CD4-positive, alpha-beta T cell treated with Interleukin-15 for 1 hour (primary cell): ENCODE measurements around the gene CEP120.
"Not testable (repeated sequence)": the region's sequence is repeated elsewhere in the genome, so short reads cannot be mapped to it uniquely, and the experiment has no call there.

Source experiments
- DNase-seq: peaks from one replicate; pipeline ENCODE4 v3.0.0-alpha.2; 2020

Gene CEP120

DNA sequence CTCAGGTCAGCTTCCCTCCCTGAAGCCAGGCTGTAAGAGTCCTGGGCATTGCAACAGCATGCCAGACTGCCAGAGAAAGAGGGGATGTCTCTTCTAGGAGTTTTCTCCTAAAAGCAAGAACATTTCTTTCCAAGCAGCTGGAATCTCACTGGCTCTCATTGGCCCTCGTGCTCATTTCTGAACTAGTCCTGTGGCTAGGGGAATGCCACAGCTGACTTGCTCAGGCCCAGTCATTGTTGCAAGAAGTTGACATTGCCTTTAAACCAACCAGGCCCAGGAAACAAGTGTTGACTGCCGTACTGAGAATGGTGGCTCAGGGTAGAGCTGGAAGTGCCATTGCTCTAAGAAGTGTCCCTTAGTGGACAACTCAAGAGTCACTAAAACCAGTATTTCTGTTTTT is 15.0 kb upstream of the CEP120 start:
- DNase-seq = no peak

DNA sequence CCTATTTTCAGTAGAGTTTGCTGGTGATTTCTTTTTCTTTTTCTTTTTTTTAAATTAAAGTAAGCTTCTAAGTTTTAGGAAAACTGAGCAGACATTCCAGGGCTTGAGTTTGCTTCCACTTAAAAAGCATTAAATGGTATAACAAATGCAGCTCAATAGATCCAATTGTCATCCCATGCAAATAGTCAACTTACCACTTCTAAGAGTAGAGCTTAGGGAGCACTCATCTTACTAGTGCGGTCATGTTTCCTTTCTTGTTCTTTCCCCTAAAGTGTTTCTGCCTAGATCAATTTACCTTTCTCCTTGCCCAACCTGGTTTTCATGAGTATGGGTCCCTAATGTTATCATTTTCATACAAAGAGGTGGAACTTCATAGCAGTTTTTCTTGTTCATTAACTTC is 13.0 kb upstream of the CEP120 start:
- DNase-seq = no peak

DNA sequence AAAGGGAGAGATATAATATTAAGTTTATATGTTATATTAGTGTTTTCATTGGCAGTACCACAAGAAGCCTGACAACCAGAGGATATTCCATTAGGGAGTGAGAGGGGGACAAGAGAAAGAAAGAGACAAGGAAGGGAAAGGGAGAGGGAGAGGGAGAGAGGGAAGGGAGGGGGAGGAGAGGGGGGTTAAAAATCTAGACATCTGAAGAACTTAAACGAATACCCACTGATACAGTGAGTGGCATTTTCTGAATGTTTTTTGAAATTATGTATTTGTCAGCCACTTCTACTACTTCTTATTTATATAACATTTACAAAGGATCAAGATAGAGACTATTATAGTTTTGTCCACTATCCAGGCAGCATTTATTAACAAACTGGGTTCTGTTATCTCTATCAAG is 11.6 kb upstream of the CEP120 start:
- DNase-seq = no peak

DNA sequence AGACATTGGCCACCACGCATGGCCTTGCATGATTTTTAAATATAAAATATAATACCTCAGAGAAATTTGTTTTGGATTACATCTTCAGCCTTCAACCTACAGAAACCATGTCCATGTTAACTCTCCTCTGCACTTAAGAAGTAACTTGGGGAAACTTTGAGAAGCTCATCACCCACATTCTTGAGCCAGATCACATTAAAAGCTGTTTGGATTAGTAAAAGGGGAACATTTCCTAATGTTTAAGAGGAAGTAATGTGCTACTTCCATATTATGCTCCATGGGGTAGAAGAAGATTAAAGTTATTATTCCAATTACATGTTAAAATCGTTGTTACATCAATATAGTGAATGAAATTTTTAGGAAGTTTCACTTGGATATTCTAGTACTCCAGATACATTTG is 10.4 kb upstream of the CEP120 start:
- DNase-seq = no peak

DNA sequence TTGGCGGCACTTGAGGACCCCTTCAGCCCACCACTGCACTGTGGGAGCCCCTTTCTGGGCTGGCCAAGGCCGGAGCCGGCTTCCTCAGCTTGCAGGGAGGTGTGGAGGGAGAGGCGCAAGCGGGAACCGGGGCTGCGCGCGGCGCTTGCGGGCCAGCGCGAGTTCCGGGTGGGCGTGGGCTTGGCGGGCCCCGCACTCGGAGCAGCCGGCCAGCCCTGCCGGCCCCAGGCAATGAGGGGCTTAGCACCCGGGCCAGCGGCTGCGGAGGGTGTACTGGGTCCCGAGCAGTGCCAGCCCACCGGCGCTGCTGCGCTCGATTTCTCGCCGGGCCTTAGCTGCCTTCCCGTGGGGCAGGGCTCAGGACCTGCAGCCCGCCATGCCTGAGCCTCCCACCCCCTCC is 7.2 kb upstream of the CEP120 start:
- not testable (repeated sequence) for DNase-seq

DNA sequence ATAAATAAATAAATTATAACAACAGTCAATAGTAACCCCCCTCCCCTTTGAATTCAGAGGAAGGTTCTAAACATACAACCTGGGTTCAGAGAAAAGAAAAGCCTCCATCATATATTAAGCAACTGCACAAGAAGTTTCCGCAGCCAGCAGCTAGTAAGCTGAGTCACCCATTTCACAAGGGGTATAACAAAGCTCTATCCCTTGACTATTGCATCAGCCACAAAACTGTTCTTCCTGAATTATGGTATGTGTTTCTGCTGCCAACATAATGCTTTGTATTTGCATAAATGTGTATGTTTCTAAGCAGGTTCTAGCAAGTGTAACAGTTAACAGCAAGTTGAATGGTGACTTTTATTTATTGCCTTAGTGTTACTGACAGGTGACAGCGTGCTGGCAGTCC is 6.8 kb upstream of the CEP120 start:
- DNase-seq = peak; percentile 46

DNA sequence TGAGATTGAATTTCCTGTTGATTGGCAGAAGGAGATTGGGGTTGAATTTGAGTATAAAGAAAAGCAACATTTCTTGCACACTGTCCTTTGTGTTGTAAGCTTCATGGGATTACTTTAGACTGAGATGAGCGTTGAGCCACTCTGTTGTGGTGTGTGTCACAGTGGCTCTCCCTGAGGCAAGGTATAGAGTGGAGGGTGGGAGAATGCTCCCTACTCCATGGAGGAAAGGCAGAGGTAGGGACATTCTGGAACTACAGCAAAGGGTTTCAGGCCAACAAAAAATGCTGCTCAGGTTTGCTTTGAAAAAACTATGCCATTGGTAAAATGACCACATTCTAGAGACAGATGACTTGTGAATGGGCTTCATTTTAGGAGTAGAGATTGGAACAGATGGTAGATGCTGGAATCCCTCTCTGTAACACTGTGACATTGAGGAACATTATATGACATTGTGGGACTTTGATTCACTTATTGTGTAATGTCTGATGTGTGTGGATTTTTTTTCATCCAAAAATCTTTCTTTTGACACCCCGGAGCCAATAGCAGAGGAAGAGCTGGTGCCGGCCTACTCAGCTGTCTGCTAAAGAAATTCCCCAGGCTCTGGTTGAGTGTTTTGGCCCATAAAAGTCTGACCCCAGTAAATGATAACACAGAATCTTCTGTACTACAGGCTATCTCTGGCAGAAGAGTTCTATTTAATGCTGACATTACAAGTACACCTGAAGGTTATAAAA is 6.2 kb upstream of the CEP120 start:
- DNase-seq = no peak

DNA sequence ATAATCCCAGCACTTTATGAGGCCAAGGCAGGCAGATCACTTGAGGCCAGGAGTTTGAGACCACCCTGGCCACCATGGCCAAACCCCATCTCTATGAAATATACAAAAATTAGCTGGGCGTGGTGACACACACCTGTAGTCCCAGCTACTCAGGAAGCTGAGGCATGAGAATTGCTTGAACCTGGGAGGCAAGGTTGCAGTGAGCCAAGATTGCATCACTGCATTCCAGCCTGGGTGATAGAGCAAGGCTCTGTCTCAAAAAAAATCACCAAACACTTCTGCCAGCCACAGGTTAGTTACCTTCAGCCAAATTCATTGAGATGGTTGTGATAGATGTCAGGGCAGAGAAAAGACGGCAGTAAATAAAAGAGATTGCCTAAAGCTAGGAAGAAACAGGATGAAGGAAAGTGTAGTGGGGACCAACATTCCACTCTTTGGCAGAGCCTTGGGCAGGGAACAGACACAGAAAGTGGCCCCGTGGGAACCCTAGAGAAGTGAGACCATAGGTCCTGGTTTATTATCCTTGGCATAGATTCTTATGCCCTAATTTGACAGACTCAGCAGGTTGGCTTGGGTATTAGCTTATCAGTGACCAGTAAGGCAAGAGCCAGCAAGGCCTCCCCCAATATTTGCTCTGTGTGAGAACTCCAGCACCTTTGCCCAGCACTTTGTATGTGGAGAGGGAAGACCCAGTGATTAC is 5.5 kb upstream of the CEP120 start:
- DNase-seq = no peak

DNA sequence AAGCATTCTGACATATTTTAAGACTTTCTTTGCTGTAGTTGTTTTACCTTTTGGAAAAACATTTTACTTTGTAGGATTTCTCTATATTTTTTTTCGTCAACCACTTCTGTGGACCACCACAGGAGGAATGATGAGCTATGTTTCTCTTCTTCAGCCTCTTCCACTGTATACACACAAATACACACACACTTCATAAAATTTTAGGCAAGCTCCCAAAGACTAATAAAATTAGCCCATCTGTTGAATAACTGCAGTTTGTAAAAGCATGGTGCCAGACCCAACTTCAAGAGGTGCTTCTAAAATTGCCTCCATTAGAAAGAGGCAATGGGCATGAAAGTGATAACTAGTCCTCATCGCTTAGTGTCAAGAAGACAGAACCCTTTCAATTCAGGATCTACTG is 4.1 kb upstream of the CEP120 start:
- no peak for DNase-seq

DNA sequence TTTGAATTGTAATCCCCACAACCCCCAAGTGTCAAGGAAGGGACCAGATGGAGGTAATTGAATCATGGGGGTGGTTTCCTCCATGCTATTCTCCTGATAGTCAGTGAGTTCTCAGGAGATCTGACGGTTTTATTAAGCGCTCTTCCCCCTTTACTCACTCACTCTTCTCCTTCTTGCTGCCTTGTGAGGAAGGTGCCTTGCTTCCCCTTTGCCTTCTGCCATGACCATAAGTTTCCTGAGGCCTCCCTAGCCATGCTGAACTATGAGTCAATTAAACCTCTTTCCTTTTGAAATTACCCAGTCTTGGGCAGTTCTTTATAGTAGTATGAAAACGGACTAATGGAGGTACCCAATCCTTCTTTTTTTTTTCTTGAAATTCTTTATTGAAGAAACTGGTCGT is 2.2 kb upstream of the CEP120 start:
- no peak for DNase-seq

DNA sequence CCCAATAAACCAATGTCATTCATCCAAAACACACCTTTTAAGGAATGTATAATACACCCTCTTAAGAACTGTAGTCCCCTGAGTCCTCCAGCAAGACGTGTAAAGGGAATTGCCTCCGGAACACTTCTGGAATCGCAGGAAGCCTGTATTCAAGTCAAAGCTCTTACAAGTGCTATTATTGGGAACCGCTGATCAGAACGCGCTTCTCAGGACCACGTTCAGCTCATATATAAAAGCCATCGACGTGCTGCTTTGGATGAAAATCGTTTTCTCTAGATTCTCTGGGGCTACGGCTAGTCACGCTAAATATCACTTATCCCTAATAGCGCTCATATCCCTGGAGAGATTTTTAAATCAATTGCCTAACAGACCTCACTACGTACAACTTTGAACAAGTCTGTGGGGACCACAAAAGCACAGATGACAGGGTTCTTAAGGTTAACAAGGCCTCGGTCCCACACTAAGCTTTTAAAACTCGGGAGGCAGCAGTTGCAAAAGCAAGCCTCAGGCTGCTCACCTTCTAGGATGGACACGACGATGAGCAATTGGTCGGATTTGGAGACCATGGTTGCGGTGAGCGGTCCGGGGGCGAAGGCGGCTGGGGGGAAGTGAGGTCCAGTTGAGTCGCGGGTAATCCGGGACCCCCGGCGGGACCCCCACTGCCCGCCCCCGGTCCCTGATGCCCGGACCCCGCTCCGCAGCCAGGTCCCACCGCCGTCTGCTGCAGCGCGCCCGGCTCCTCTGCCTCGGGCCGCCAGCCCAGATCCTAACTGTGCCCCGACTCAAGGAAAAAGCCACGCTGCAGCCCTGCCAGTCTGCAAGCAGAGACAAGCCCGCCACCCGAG is 548 bp downstream of the CEP120 start:
- no peak for DNase-seq

DNA sequence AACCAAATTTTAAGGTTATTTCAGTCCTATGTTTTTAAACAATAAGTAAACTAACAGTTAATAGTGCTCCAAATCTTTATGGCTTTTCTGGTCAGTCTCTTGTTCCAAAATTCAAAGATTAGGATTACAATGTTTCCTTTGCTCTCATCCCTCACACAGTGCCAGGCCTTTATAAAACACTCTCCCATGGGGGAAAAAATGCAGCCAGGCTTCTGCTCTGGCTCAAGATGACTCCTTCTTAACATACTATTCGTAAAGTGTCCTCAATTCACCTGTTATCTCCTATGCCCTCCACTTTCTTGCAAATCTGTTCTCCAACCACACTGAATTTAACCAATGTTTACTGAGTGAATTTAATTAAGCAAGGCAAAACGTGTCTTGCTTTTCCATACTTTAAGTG is 1.4 kb downstream of the CEP120 start:
- no peak for DNase-seq

DNA sequence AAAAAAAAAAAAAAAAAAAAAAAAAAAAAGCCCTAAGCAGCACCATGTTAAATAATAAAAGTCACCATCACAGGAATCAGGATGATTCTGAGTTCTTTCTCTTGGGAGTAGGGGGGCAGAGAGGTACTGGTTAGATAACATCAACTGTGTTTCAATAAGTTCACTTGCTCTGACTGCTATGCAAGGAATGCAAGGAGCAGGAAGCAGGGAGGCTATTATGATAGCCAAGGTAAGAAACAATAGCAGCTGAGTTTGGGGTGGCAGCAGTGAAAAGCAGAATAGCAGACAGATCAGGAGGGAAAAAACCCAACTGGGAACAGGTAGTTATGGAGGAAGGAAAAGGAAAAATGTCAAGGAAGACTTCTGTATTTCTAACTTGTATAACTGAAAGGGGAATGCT is 8.2 kb downstream of the CEP120 start:
- DNase-seq = no peak

DNA sequence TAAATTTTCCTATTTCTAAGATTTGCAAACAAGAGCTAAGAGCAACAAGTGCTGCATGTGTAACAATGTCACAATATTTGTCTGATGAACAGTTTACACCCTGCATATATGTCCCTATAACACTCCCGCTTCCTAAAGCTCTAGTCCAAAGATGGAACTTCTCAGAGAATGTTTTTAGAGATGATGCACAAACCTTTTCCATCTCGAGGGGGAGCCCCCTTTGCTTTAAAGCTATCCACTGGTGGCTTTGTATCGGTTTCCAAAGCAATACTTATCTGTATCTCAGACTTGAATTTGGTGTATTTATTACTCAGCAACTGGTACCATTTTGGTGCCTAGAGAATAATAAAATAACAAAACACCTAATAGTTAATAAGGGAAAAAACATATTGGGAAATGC is 11.0 kb downstream of the CEP120 start:
- no peak for DNase-seq

DNA sequence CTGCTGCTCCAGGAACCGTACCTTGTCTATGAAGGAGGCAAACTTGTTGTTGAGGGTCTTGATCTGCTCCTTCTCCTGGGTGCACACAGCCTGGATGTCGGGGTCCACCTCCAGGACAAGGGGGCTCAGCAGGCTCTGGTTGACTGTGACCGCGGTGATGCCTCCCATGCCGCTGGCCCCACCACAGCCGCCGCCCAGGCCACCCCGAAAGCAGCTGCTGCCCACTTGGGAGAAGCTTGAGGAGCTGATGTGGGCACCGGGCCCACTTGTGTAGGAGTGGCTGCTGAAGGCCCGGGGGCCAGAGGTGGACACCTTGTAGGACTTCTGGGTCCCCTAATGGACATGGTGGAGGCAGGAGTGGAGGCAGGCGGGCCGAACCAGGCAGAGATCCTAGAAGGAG is 21.2 kb downstream of the CEP120 start:
- not testable (repeated sequence) for DNase-seq

DNA sequence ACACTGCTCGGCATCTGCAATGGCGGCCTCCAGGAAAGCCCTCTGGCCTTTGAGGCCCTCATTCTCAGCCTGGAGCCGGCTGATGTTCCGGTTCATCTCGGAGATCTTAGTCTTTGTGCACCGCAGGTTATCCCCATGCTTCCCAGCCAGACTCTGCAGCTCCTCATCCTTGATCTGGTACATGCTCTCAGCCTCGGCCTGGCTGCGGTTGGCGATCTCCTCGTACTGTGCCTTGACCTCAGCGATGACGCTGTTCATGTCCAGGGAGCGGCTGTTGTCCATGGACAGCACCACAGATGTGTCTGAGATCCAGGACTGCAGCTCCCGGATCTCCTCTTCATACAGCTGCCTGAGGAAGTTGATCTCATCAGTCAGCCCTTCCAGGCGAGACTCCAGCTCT is 21.9 kb downstream of the CEP120 start:
- no peak for DNase-seq

DNA sequence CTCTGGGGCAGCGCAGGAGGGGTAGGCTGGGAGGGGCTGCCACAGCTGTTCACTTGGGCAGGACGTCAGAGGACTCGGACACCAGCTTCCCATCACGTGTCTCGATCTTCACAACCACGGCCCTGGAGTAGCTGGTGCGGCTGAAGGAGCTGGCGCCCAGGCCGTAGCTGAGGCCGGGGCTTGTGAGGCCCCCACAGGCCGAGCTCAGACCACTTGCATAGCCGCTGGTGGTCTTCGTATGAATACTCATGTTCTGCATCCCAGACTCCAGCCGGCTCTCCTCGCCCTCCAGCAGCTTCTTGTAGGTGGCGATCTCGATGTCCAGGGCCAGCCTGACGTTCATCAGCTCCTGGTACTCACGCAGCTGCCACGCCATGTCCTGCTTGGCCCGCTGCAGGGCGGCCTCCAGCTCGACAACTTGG is 22.3 kb downstream of the CEP120 start:
- DNase-seq = not testable (repeated sequence)

DNA sequence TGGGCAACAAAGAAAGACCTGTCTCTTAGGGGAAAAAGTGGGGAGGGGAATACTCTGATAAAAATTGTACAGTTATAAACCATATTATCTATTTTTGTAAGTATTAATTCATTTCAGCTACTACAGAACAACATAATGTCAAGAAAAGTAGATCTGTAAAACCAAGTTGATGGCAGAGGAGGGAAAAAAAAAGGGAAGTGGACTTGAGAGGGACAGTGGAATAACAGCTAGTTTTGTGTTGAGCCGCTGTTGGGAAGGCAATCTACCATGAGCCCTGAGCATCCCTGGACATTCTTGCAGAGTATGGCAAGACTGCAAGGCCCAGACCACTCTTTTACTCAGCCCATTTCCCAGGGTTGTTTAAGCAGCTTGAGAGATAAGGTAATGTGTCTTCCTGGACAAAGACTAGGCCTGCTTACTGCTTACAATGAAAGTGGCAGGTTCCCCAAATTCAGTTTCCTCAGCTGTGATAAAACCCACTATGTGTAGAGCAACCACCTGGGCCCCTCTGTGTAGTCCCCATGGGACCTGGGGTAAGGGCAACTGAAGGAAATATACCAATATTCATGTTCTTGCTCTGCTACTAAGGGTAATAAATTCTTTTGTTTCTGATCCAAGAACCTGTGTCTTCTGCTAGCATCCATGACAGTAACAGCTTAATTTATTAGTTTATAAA is 25.0 kb downstream of the CEP120 start:
- DNase-seq = peak; percentile 51

DNA sequence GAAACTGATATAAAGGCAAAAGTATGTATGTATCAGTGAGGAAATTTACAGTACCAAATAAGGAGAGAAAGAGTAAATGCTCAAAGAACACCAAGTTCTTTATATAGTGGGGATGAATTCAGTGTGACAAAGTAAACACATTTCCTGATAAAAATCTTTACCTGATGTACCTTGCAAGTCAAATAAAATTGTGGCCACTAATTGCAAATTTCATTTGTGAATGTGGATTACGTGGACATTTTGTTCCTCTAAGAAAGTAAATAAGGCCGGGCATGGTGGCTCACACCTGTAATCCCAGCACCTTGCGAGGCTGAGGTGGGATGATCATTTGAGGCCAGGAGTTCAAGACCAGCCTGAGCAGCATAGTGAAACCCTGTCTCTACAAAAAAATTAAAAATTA is 25.7 kb downstream of the CEP120 start:
- no peak for DNase-seq

DNA sequence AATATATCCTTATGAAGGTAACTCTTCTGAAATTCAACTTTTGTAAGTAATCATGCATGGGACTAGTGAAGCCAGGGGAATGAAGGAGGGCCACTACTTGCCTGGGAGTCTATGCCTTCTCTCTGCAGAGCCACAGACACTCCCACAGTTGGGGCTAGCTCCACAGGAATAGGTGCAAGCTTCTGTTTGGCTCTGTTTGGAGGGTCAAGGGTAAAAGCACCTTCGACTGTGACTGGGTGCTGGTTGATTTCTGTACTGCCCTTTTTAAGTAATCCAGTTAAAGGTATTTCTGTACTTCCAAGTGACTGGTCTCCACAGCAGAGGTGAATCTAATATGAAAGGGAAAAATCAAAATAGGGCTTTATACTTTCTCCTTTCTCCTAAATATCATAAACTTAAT is 32.2 kb downstream of the CEP120 start:
- DNase-seq = no peak

DNA sequence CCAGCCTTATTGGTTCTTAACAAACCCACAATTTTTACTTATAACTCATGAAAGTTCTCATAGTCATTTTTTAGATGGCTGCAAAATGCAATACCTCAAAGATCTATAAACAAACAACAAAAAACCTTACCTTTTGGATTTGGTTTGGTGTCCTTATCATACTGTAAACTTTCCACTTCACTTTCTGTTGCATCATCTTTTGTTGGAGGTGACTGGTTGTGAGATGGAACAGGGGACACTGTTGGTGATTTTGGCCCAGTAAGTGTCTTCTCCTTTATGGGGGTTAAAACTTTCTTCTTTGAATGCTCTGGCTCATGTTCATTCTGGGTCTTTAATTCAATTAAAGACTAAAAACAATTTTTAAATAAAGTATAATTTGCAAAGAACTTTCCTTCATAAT is 33.4 kb downstream of the CEP120 start:
- DNase-seq = no peak

DNA sequence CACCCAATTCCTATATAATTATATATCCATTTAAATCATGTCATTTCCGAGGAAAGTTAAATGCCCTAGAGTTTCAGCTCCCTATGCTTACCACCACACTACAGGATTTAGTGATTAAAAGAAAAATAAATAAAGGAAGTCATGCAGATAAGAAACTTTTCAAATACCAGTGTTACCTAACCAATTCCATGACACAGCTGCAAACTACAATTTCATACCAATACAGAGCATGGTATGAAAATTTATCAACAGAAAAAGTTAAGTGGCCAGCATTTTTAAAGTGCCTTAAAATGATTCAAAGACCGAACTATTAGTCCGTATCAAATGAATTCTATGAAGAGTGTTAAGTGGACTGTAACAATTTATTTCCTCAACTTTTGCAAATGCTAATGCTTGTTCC is 35.9 kb downstream of the CEP120 start:
- DNase-seq = no peak

DNA sequence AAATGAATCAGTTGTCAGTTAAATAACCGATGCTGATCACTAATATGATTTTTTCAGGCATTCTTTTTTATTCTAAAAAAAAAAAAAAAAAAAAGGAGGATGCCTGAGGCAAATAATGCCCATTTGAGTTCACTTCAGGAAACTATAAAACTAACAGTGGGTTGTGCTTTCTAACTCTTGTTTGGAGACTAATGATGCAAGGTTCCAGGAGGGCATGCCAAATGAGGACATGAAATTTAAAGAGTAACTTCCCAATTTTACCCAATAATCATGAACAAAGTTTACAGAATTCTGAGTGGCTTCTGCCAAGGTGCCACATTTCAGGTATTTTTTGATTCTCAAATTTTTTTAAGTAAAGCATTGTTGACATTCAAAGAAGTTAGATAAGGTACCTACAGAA is 41.0 kb downstream of the CEP120 start:
- DNase-seq = no peak
